ENCODE measurements around the gene VAMP7.
"Not testable (repeated sequence)": the region's sequence is repeated elsewhere in the genome, so short reads cannot be mapped to it uniquely, and the experiment has no call there.

Gene VAMP7

GRCh38 chrX:155881158-155881993 is at the start of gene VAMP7:
Gene VAMP7 (plus strand): TSS chrX:155881345. CDS start chrX:155889467, 8,122 bp downstream.
- DNase-seq, result peak; percentile 85

- DNase-seq, result no peak
Observed at GRCh38 chrX:155841232-155841631, 39.9 kb upstream of the VAMP7 start.

GRCh38 chrX:155851786-155852185 is 29.4 kb upstream of the VAMP7 start:
- not testable (repeated sequence) for DNase-seq

- DNase-seq, result no peak
Observed at GRCh38 chrX:155857561-155857960, 23.6 kb upstream of the VAMP7 start.

- no peak for DNase-seq
Observed at GRCh38 chrX:155864655-155865054, 16.5 kb upstream of the VAMP7 start.

GRCh38 chrX:155865193-155865592 is 16.0 kb upstream of the VAMP7 start:
- no peak for DNase-seq

- no peak for DNase-seq
Observed at GRCh38 chrX:155867821-155868220, 13.3 kb upstream of the VAMP7 start.

- DNase-seq, result no peak
Observed at GRCh38 chrX:155870958-155871357, 10.2 kb upstream of the VAMP7 start.

GRCh38 chrX:155871934-155872333 is 9.2 kb upstream of the VAMP7 start:
- no peak for DNase-seq

GRCh38 chrX:155873188-155873587 is 8.0 kb upstream of the VAMP7 start:
- DNase-seq, result no peak

- no peak for DNase-seq
Observed at GRCh38 chrX:155874571-155875244, 6.4 kb upstream of the VAMP7 start.

- DNase-seq, result no peak
Observed at GRCh38 chrX:155876704-155877103, 4.4 kb upstream of the VAMP7 start.

GRCh38 chrX:155877288-155877687 is 3.9 kb upstream of the VAMP7 start:
- DNase-seq, result no peak

GRCh38 chrX:155880586-155881157 is 473 bp upstream of the VAMP7 start:
- DNase-seq, result no peak

- DNase-seq, result no peak
Observed at GRCh38 chrX:155886409-155886808, 5.3 kb downstream of the VAMP7 start.

- no peak for DNase-seq
Observed at GRCh38 chrX:155888139-155888538, 7.0 kb downstream of the VAMP7 start.

- DNase-seq, result no peak
Observed at GRCh38 chrX:155889328-155889727, 8.2 kb downstream of the VAMP7 start.

- no peak for DNase-seq
Observed at GRCh38 chrX:155891446-155892210, 10.5 kb downstream of the VAMP7 start.

- no peak for DNase-seq
Observed at GRCh38 chrX:155893521-155893920, 12.4 kb downstream of the VAMP7 start.

GRCh38 chrX:155896512-155896911 is 15.4 kb downstream of the VAMP7 start:
- DNase-seq, result no peak

- DNase-seq, result no peak
Observed at GRCh38 chrX:155899366-155899765, 18.2 kb downstream of the VAMP7 start.

- no peak for DNase-seq
Observed at GRCh38 chrX:155900765-155901164, 19.6 kb downstream of the VAMP7 start.

GRCh38 chrX:155907661-155908060 is 26.5 kb downstream of the VAMP7 start:
- not testable (repeated sequence) for DNase-seq
